Glutamatergic neuron (in vitro differentiated cells): ENCODE data around the gene SH3YL1. TPM values are rescaled to one million over a fixed set of nuclear protein-coding genes. Genes with fewer than 3 reads are reported as not detected.

Experiments used
- DNase-seq: peaks from one replicate; pipeline ENCODE4 v3.0.0; 2022
- H3K27ac Mint-ChIP-seq: one replicate; pipeline ENCODE4 v1.8.0; 2020; ENCODE audit warnings: mild to moderate bottlenecking, mixed read lengths, inconsistent platforms; ENCODE audit not compliant: unreplicated experiment
- H3K27me3 Mint-ChIP-seq: one replicate; pipeline ENCODE4 v1.8.0; 2020; ENCODE audit warnings: mild to moderate bottlenecking, moderate library complexity, mixed read lengths, inconsistent platforms; ENCODE audit not compliant: unreplicated experiment
- H3K36me3 Mint-ChIP-seq: one replicate; pipeline ENCODE4 v1.8.0; 2020; ENCODE audit warnings: mild to moderate bottlenecking, mixed read lengths, inconsistent platforms; ENCODE audit not compliant: unreplicated experiment
- H3K4me1 Mint-ChIP-seq: one replicate; pipeline ENCODE4 v1.8.0; 2020; ENCODE audit warnings: mild to moderate bottlenecking, low read depth, mixed read lengths, inconsistent platforms; ENCODE audit not compliant: unreplicated experiment
- H3K4me3 Mint-ChIP-seq: one replicate; pipeline ENCODE4 v1.8.0; 2020; ENCODE audit warnings: mild to moderate bottlenecking, mixed read lengths, inconsistent platforms; ENCODE audit not compliant: unreplicated experiment
- H3K9me3 Mint-ChIP-seq: one replicate; pipeline ENCODE4 v1.8.0; 2020; ENCODE audit warnings: mild to moderate bottlenecking, moderate library complexity, mixed read lengths, inconsistent platforms; ENCODE audit not compliant: unreplicated experiment
- total RNA-seq: library from RNA; stranded (reverse); fragmentation: NEBNext Ultra II Directional; extraction: Animal tissue kit (Norgen Biotek cat#: 25700); gene quantifications from one replicate; pipeline ENCODE4 v1.2.1, GENCODE V29; 2021; ENCODE audit not compliant: unreplicated experiment
- TF ChIP-seq, protein P1 (sequence below): fragments of 200-600 bp; sonication (generic); IDR thresholded peaks from one replicate; pipeline ENCODE4 v1.5.0; 2021; ENCODE audit not compliant: partially characterized antibody, unreplicated experiment

The SH3YL1 gene
- total RNA-seq, 1 donor from 2014 or later: 21.4 TPM

DNA sequence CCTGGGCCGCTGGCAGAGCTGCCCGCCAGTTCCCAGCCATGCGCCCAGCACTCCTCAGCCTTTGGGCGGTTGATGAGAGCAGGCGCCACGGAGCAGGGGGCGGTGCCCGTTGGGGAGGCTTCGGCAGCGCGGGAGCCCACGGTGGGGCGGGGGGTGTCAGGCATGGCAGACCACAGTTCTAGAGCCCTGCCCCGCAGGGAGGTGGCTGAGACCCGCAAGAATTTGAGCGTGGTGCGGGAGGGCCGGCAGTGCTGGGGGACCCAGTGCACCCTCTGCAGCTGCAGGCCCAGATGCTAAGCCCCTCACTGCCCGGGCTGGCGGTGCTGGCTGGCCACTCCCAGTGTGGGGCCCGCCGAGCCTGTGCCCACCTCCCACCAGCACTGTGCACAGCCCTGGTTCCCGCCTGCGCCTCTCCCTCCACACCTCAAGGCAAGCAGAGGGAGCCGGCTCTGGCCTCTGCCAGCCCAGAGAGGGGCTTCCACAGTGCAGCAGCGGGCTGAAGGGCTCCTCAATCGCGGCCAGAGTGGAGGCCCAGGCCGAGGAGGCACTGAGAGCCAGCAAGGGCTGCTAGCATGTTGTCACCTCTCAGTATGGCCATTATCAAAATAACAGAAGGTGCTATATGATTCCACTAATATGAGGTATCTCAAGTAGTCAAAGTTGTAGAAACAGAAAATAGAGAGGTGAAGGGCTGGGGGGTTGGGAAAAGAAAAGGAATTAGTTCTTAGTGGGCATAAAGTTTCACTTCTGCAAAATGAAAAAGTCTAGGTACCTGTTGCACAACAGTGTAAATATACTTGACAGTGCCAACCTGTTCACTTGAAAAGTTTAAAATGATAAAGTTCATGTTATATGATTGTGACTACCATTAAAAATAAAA, 72.3 kb downstream of the SH3YL1 start:
- Mint-ChIP-seq H3K27me3 (no peaks in the 10 kb centered on the region), H3K9me3 (peaks cover 2% of the 10 kb centered on the region), H3K4me1 (no peaks in the 10 kb centered on the region), H3K4me3 (no peak overlapping the region), H3K36me3 (peaks cover 10% of the 10 kb centered on the region), H3K27ac (no peak overlapping the region)
- TF ChIP-seq, protein P1, sequence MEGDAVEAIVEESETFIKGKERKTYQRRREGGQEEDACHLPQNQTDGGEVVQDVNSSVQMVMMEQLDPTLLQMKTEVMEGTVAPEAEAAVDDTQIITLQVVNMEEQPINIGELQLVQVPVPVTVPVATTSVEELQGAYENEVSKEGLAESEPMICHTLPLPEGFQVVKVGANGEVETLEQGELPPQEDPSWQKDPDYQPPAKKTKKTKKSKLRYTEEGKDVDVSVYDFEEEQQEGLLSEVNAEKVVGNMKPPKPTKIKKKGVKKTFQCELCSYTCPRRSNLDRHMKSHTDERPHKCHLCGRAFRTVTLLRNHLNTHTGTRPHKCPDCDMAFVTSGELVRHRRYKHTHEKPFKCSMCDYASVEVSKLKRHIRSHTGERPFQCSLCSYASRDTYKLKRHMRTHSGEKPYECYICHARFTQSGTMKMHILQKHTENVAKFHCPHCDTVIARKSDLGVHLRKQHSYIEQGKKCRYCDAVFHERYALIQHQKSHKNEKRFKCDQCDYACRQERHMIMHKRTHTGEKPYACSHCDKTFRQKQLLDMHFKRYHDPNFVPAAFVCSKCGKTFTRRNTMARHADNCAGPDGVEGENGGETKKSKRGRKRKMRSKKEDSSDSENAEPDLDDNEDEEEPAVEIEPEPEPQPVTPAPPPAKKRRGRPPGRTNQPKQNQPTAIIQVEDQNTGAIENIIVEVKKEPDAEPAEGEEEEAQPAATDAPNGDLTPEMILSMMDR: no peak
- DNase-seq: no peak

DNA sequence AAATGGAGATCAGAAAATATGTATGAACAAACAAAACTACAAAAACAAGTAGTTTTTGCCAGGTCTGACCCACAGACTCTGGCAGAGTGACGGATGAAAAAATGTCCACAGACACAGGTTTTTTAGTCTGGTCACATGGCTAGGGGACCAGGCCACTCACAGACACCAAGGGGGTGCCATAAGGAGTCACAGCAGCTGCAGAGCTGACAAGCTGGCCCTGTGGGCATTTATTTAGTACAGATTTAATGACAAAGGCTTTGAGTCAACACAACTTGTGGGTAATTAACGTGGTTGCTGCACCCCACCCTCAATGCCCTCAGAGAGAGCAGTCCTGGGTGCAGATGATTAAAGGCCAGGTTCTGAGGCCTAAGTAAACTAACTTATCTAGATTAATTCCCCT, 76.0 kb downstream of the SH3YL1 start:
- Mint-ChIP-seq H3K36me3 (peaks cover 13% of the 10 kb centered on the region), H3K4me3 (no peak overlapping the region), H3K9me3 (peaks cover 4% of the 10 kb centered on the region), H3K4me1 (no peaks in the 10 kb centered on the region), H3K27me3 (no peaks in the 10 kb centered on the region), H3K27ac (no peak overlapping the region)
- TF ChIP-seq, protein P1: no peak
- no peak for DNase-seq

DNA sequence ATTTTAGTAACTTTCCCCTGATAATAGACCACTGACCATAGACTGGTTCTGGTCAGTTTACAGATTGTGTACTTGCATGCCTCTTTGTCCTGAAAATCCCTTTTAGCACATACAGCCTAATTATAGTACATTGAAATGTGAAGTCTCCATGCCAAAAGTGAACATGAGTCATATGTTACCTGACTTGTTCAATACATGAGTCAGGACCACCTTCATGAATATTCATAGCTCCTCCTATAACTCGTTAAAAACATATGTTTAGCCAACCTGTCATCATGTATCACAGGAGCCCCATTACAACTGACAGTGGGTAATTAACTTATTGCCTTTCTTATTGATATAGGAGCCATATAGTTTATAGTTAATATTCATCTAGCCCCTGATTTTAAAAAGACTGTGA, 78.6 kb downstream of the SH3YL1 start:
- no peaks in the 10 kb centered on the region for H3K27me3 Mint-ChIP-seq
- no peaks in the 10 kb centered on the region for H3K4me1 Mint-ChIP-seq
- TF ChIP-seq, protein P1: no peak
- peaks cover 4% of the 10 kb centered on the region for H3K9me3 Mint-ChIP-seq
- H3K4me3 Mint-ChIP-seq: no peak overlapping the region
- H3K27ac Mint-ChIP-seq: no peak overlapping the region
- H3K36me3 Mint-ChIP-seq: peaks cover 13% of the 10 kb centered on the region
- DNase-seq: no peak

DNA sequence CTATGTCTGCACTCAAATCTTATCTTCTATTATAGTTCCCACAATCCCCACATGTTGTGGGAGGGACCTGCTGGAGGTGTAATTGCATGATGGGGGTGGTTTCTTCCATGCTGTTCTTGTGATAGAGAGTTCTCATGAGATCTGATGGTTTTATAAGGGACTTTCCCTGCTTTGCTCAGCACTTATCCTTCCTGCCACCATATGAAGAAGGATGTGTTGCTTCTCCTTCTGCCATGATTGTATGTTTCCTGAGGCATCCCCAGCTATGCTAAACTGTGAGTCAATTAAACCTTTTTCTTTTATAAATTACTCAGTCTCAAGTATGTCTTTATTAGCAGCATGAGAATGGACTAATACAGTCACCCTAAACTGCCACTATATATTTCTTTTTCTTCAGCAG, 79.1 kb downstream of the SH3YL1 start:
- H3K9me3 Mint-ChIP-seq: peaks cover 4% of the 10 kb centered on the region
- TF ChIP-seq, protein P1: no peak
- peaks cover 10% of the 10 kb centered on the region for H3K36me3 Mint-ChIP-seq
- no peak overlapping the region for H3K27ac Mint-ChIP-seq
- no peaks in the 10 kb centered on the region for H3K27me3 Mint-ChIP-seq
- no peak for DNase-seq
- H3K4me3 Mint-ChIP-seq: no peak overlapping the region
- no peaks in the 10 kb centered on the region for H3K4me1 Mint-ChIP-seq

DNA sequence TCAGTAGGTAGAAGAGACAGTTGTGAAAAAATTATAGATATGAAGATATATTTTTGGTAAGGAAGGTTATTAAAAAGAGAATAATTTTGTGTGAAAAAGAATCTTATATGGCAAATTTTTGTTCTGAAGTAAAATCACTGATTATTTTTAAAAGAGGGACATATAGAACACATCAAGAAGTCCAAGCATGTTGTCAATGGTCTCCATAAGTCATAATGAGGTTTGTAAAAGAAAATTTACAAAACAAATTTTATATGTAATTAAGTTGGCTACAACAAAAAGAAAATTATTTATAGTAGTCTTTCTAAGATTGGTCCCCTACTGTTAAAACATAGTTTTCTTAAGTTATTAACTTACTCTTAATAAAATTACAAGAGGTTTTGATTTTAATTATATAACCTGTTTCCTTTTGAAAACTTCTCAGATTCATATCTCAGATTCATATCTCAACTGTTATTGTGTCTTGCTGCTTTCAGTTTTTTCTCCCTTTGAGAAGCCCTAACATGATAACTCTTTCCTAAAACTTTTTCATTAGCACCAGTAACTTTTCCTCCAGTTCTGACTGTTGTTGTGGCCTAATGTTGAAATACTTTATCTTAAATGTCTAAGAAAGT, 81.2 kb downstream of the SH3YL1 start:
- DNase-seq: no peak
- no peaks in the 10 kb centered on the region for H3K27me3 Mint-ChIP-seq
- no peak overlapping the region for H3K4me3 Mint-ChIP-seq
- peaks cover 7% of the 10 kb centered on the region for H3K9me3 Mint-ChIP-seq
- H3K4me1 Mint-ChIP-seq: peaks cover 2% of the 10 kb centered on the region
- H3K36me3 Mint-ChIP-seq: peaks cover 8% of the 10 kb centered on the region
- H3K27ac Mint-ChIP-seq: no peak overlapping the region
- TF ChIP-seq, protein P1: no peak
